ENCODE data around the gene C2orf92. TPM values are rescaled to one million over a fixed set of nuclear protein-coding genes. Genes with fewer than 3 reads are reported as not detected.

Gene C2orf92
- total and polyA plus RNA-seq, 2 experiments from 2014 or later = 1.1 to 1.2 TPM

- H3K4me3 ChIP-seq = no peak overlapping the region
- no peak overlapping the region for H2AFZ ChIP-seq
- no peak overlapping the region for H3K4me2 ChIP-seq (ENCODE audit: unreplicated experiment)
- H3K9me2 ChIP-seq (ENCODE audit: insufficient read depth) = no peaks in the 10 kb centered on the region
- H3K27ac ChIP-seq = no peak overlapping the region
- no peak overlapping the region for H3K9ac ChIP-seq
- 29 to 30% methylated on average over 19 of the region's 19 CpGs for WGBS, 2 experiments (ENCODE audit: low coverage in 1 of 2, low lambda C conversion rate in 2 of 2, missing lambda C conversion rate in 2 of 2)
- H3F3A ChIP-seq (ENCODE audit: insufficient read depth) = no peaks in the 10 kb centered on the region
- no peaks in the 10 kb centered on the region for H3K27me3 ChIP-seq (replicated peaks; ENCODE audit: insufficient read depth)
- no peaks in the 10 kb centered on the region for H3K9me3 ChIP-seq (ENCODE audit: low read depth)
- TF ChIP-seq EZH2phosphoT487 (IDR thresholded peaks at IDR 0.05; ENCODE audit: insufficient read depth, low read depth) (no peak), EZH2 (IDR thresholded peaks at IDR 0.05; ENCODE audit: insufficient read depth, poor library complexity, severe bottlenecking) (no peak)
- no peaks in the 10 kb centered on the region for H4K20me1 ChIP-seq (ENCODE audit: insufficient read depth)
- no peaks in the 10 kb centered on the region for H3K36me3 ChIP-seq (ENCODE audit: low read depth)
- peak; percentile 65 for DNase-seq
- peaks cover 5% of the 10 kb centered on the region; the same call in 1 of the 2 replicates for H3K4me1 ChIP-seq (ENCODE audit: insufficient read depth)
- no peaks in the 10 kb centered on the region for H3K79me2 ChIP-seq (ENCODE audit: insufficient read depth)
- in situ Hi-C loops (cut with MboI) = no loop called here
Measured at GRCh38 chr2:97740590-97741182, 71.2 kb downstream of the C2orf92 start.

- Histone ChIP-seq H3K27me3 (replicated peaks; ENCODE audit: insufficient read depth) (no peaks in the 10 kb centered on the region), H3K79me2 (ENCODE audit: insufficient read depth) (no peaks in the 10 kb centered on the region), H3K9ac (no peak overlapping the region), H3K9me3 (ENCODE audit: low read depth) (no peaks in the 10 kb centered on the region), H3F3A (ENCODE audit: insufficient read depth) (no peaks in the 10 kb centered on the region), H3K9me2 (ENCODE audit: insufficient read depth) (no peaks in the 10 kb centered on the region), H3K4me3 (no peak overlapping the region), H3K36me3 (ENCODE audit: low read depth) (no peaks in the 10 kb centered on the region), H4K20me1 (ENCODE audit: insufficient read depth) (no peaks in the 10 kb centered on the region), H3K27ac (no peak overlapping the region), H2AFZ (no peak overlapping the region), H3K4me1 (ENCODE audit: insufficient read depth) (peaks cover 5% of the 10 kb centered on the region; the same call in 1 of the 2 replicates), H3K4me2 (ENCODE audit: unreplicated experiment) (no peak overlapping the region)
- DNase-seq = no peak
- no peak for TF ChIP-seq EZH2phosphoT487 (IDR thresholded peaks at IDR 0.05; ENCODE audit: insufficient read depth, low read depth)
- in situ Hi-C loops (cut with MboI) = no loop called here
- 85 to 93% methylated on average over 11 to 20 of the region's 20 CpGs for WGBS, 2 experiments (ENCODE audit: low coverage in 1 of 2, low lambda C conversion rate in 2 of 2, missing lambda C conversion rate in 2 of 2)
Measured at GRCh38 chr2:97741251-97741650, 71.7 kb downstream of the C2orf92 start.

GRCh38 chr2:97741686-97742085, 72.2 kb downstream of the C2orf92 start:
- no peaks in the 10 kb centered on the region for H3K9me2 ChIP-seq (ENCODE audit: insufficient read depth)
- H3K79me2 ChIP-seq (ENCODE audit: insufficient read depth) = no peaks in the 10 kb centered on the region
- peaks cover 5% of the 10 kb centered on the region; the same call in 1 of the 2 replicates for H3K4me1 ChIP-seq (ENCODE audit: insufficient read depth)
- H4K20me1 ChIP-seq (ENCODE audit: insufficient read depth) = no peaks in the 10 kb centered on the region
- no peaks in the 10 kb centered on the region for H3K9me3 ChIP-seq (ENCODE audit: low read depth)
- 68 to 69% methylated on average over 4 of the region's 4 CpGs for WGBS, 2 experiments (ENCODE audit: low coverage in 1 of 2, low lambda C conversion rate in 2 of 2, missing lambda C conversion rate in 2 of 2)
- TF ChIP-seq EZH2phosphoT487 (IDR thresholded peaks at IDR 0.05; ENCODE audit: insufficient read depth, low read depth) (no peak), EZH2 (IDR thresholded peaks at IDR 0.05; ENCODE audit: insufficient read depth, poor library complexity, severe bottlenecking) (no peak)
- H3K9ac ChIP-seq = no peak overlapping the region
- in situ Hi-C loops (cut with MboI) = no loop called here
- H3K4me3 ChIP-seq = no peak overlapping the region
- H3K4me2 ChIP-seq (ENCODE audit: unreplicated experiment) = no peak overlapping the region
- H3K36me3 ChIP-seq (ENCODE audit: low read depth) = no peaks in the 10 kb centered on the region
- no peak overlapping the region for H2AFZ ChIP-seq
- H3F3A ChIP-seq (ENCODE audit: insufficient read depth) = no peaks in the 10 kb centered on the region
- H3K27ac ChIP-seq = no peak overlapping the region
- H3K27me3 ChIP-seq (replicated peaks; ENCODE audit: insufficient read depth) = no peaks in the 10 kb centered on the region
- DNase-seq = no peak

DNA sequence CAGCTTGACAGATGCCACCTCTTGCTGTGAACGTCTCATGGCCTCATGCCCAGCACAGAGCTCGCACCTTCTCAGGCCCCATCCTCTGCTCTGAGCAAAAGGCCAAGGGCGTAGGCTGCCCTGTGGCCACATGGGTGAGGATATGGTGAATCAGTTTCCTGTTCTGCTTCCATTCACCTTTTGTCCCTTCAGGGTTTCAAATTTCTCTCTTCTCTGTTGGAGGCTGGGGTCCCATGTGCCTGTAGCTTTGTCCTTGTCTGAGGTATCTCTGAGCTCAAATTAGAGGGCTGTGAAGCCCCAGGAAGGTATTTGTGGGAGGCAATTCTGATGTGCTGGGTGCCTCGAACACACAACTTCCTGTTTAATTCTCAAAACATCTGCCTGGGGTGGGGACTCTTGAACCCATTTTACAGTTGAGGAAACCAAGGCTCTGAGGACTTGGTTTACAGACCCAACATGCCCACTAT, 72.9 kb downstream of the C2orf92 start:
- Histone ChIP-seq H4K20me1 (ENCODE audit: insufficient read depth) (no peaks in the 10 kb centered on the region), H2AFZ (no peak overlapping the region), H3K4me3 (no peak overlapping the region), H3K79me2 (ENCODE audit: insufficient read depth) (no peaks in the 10 kb centered on the region), H3K4me1 (ENCODE audit: insufficient read depth) (peaks cover 7% of the 10 kb centered on the region; the same call in 1 of the 2 replicates), H3F3A (ENCODE audit: insufficient read depth) (0 out of 2 replicates have a peak, but pooled peaks cover 5% of the 10 kb centered on the region), H3K27me3 (replicated peaks; ENCODE audit: insufficient read depth) (no peaks in the 10 kb centered on the region), H3K9me2 (ENCODE audit: insufficient read depth) (no peaks in the 10 kb centered on the region), H3K4me2 (ENCODE audit: unreplicated experiment) (no peak overlapping the region), H3K36me3 (ENCODE audit: low read depth) (no peaks in the 10 kb centered on the region), H3K9me3 (ENCODE audit: low read depth) (no peaks in the 10 kb centered on the region), H3K27ac (no peak overlapping the region), H3K9ac (no peak overlapping the region)
- TF ChIP-seq EZH2phosphoT487 (IDR thresholded peaks at IDR 0.05; ENCODE audit: insufficient read depth, low read depth) (no peak), EZH2 (IDR thresholded peaks at IDR 0.05; ENCODE audit: insufficient read depth, poor library complexity, severe bottlenecking) (no peak)
- WGBS, 2 experiments (ENCODE audit: low coverage in 1 of 2, low lambda C conversion rate in 2 of 2, missing lambda C conversion rate in 2 of 2) = 51 to 61% methylated on average over 4 of the region's 4 CpGs
- peak; percentile 36 for DNase-seq
- in situ Hi-C loops (cut with MboI) = no loop called here

Measured in GM23248 (cell line).